ENCODE results near the gene PDE5A. TPM values are rescaled to one million over a fixed set of nuclear protein-coding genes. Genes with fewer than 3 reads are reported as not detected.

The PDE5A gene
- polyA plus RNA-seq, 1 donor (not counting 4 experiments of a cell fraction or from before 2014, with no cell fraction given), result 3.6 TPM

DNA sequence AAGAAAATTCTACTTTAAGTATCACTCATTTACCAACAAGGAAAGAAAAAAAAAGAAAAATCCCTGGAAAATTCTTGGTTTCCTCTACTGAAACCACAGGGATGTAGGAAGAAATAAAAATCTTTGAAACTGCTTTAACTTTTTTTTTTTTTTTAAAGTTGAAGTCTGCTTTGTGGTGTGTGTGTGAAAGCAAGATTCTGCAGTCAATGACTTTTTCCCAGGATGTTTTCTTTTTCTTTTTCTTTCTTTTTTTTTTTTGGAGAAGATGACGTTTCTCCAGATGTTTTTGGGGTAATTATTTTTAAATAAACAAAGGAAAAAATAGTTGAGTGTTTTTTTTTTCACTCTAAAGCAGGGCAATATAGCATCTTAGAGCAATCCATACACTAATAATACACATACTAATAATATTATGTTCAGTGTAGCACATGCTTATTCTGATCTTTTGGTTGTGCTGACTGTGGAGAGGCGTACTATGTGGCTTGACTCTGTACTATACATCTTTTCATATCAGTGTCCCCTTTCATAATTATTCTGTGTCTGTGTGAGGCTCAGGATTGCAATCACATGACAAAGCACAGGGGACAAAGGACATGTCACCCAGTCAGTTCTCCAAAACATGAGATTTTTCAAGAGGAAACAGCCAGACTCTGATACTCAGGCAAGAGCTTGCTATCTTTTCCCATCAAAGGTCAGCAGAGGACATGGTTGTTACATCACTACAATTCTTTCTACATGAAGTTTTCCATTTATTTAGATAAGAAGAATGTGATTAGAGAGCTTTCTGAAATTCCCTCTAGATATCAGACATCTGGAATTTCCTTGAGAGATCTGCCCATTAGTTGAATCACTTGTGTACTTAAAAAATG, 111.0 kb downstream of the PDE5A start:
- Histone ChIP-seq H3K4me3 (ENCODE audit: control insufficient read depth in 2 of 3, extremely low read depth in 1 of 3, insufficient read depth in 2 of 3, low read depth in 1 of 3, low read length in 3 of 3) (no peak overlapping the region), H2AFZ (ENCODE audit: control insufficient read depth, low read length) (no peak overlapping the region), H3K27ac (ENCODE audit: control insufficient read depth, insufficient read depth, low read length) (no peak overlapping the region), H3K4me1 (ENCODE audit: control insufficient read depth, extremely low read depth, insufficient read depth, low read length) (no peaks in the 10 kb centered on the region), H3K9me3 (ENCODE audit: control insufficient read depth, low read depth, low read length) (no peaks in the 10 kb centered on the region), H3K27me3 (ENCODE audit: control insufficient read depth, extremely low read depth, insufficient read depth, low read length) (no peaks in the 10 kb centered on the region), H4K20me1 (ENCODE audit: control insufficient read depth, extremely low read depth, insufficient read depth, low read length) (no peaks in the 10 kb centered on the region), H3K9ac (ENCODE audit: control insufficient read depth, extremely low read depth, insufficient read depth, low read length) (no peak overlapping the region), H3K9me1 (ENCODE audit: control insufficient read depth, extremely low read depth, insufficient read depth, low read length) (no peaks in the 10 kb centered on the region), H3K36me3 (ENCODE audit: control insufficient read depth in 2 of 2, extremely low read depth in 1 of 2, insufficient read depth in 2 of 2, low read length in 2 of 2) (peaks cover 0 to 7% of the 10 kb centered on the region in 2 experiments), H3K79me2 (ENCODE audit: control insufficient read depth, insufficient read depth, low read length) (no peaks in the 10 kb centered on the region), H3K4me2 (ENCODE audit: control insufficient read depth, extremely low read depth, insufficient read depth, low read depth, low read length) (no peak overlapping the region)
- FAIRE-seq (no peak), DNase-seq (ENCODE audit: low read depth, low spot score) (no peak)
- TF ChIP-seq, protein P1, sequence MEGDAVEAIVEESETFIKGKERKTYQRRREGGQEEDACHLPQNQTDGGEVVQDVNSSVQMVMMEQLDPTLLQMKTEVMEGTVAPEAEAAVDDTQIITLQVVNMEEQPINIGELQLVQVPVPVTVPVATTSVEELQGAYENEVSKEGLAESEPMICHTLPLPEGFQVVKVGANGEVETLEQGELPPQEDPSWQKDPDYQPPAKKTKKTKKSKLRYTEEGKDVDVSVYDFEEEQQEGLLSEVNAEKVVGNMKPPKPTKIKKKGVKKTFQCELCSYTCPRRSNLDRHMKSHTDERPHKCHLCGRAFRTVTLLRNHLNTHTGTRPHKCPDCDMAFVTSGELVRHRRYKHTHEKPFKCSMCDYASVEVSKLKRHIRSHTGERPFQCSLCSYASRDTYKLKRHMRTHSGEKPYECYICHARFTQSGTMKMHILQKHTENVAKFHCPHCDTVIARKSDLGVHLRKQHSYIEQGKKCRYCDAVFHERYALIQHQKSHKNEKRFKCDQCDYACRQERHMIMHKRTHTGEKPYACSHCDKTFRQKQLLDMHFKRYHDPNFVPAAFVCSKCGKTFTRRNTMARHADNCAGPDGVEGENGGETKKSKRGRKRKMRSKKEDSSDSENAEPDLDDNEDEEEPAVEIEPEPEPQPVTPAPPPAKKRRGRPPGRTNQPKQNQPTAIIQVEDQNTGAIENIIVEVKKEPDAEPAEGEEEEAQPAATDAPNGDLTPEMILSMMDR (optimal IDR thresholded peaks at IDR 0.05 in 1 of 3, IDR thresholded peaks at IDR 0.05 in 1 of 3, conservative IDR thresholded peaks at IDR 0.05 in 1 of 3; ENCODE audit: extremely low read depth in 1 of 3, insufficient read depth in 2 of 3, low read length in 3 of 3), result no peak
- TF ChIP-seq EZH2 (IDR thresholded peaks at IDR 0.05; ENCODE audit: low read length), result no peak
- dilution Hi-C loops (cut with MboI; ENCODE audit: extremely low pct_ligation_motif_present, low sequenced_read_pairs), result no loop called here

DNA sequence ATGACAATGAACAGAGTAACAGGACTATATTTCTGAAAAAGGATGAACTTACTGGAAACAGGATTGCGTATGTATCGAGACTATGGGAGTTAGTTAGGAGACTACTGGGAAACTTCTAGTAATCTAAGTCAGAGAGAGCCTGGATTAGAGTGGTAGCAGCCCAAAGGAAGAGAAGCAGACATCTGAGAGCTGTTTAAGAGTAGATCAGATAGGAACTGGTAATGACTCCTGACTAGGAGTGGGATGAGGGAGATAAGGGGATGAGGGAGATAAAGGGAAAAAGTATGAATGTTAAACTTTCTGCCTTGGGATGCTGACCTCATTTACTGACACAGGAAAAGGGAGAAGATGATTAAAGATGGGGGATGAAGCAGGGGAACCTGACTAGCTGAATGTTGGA, 116.2 kb downstream of the PDE5A start:
- no peak overlapping the region for H2AFZ ChIP-seq (ENCODE audit: control insufficient read depth, low read length)
- no peaks in the 10 kb centered on the region for H4K20me1 ChIP-seq (ENCODE audit: control insufficient read depth, extremely low read depth, insufficient read depth, low read length)
- DNase-seq (ENCODE audit: low read depth, low spot score) (no peak), FAIRE-seq (no peak)
- no peak overlapping the region for H3K4me3 ChIP-seq (ENCODE audit: control insufficient read depth in 2 of 3, extremely low read depth in 1 of 3, insufficient read depth in 2 of 3, low read depth in 1 of 3, low read length in 3 of 3)
- H3K4me2 ChIP-seq (ENCODE audit: control insufficient read depth, extremely low read depth, insufficient read depth, low read depth, low read length), result no peak overlapping the region
- H3K27me3 ChIP-seq (ENCODE audit: control insufficient read depth, extremely low read depth, insufficient read depth, low read length), result no peaks in the 10 kb centered on the region
- H3K36me3 ChIP-seq (ENCODE audit: control insufficient read depth in 2 of 2, extremely low read depth in 1 of 2, insufficient read depth in 2 of 2, low read length in 2 of 2), result peaks cover 0 to 5% of the 10 kb centered on the region in 2 experiments
- H3K9ac ChIP-seq (ENCODE audit: control insufficient read depth, extremely low read depth, insufficient read depth, low read length), result no peak overlapping the region
- no peak overlapping the region for H3K27ac ChIP-seq (ENCODE audit: control insufficient read depth, insufficient read depth, low read length)
- no peaks in the 10 kb centered on the region for H3K9me1 ChIP-seq (ENCODE audit: control insufficient read depth, extremely low read depth, insufficient read depth, low read length)
- H3K4me1 ChIP-seq (ENCODE audit: control insufficient read depth, extremely low read depth, insufficient read depth, low read length), result no peaks in the 10 kb centered on the region
- H3K9me3 ChIP-seq (ENCODE audit: control insufficient read depth, low read depth, low read length), result no peaks in the 10 kb centered on the region
- dilution Hi-C loops (cut with MboI; ENCODE audit: extremely low pct_ligation_motif_present, low sequenced_read_pairs), result no loop called here
- TF ChIP-seq EZH2 (IDR thresholded peaks at IDR 0.05; ENCODE audit: low read length), result no peak
- TF ChIP-seq, protein P1 (optimal IDR thresholded peaks at IDR 0.05 in 1 of 3, IDR thresholded peaks at IDR 0.05 in 1 of 3, conservative IDR thresholded peaks at IDR 0.05 in 1 of 3; ENCODE audit: extremely low read depth in 1 of 3, insufficient read depth in 2 of 3, low read length in 3 of 3), result no peak
- H3K79me2 ChIP-seq (ENCODE audit: control insufficient read depth, insufficient read depth, low read length), result no peaks in the 10 kb centered on the region

Measured in keratinocyte (primary cell).